ENCODE measurements around the gene PABPC3. TPM values are rescaled to one million over a fixed set of nuclear protein-coding genes. Genes with fewer than 3 reads are reported as not detected.

PABPC3 gene
- total and polyA plus RNA-seq, 2 of the 8 experiments (the other 6 are each of a cell fraction or from before 2014, with no cell fraction given) = 0.18 to 0.48 TPM

DNA sequence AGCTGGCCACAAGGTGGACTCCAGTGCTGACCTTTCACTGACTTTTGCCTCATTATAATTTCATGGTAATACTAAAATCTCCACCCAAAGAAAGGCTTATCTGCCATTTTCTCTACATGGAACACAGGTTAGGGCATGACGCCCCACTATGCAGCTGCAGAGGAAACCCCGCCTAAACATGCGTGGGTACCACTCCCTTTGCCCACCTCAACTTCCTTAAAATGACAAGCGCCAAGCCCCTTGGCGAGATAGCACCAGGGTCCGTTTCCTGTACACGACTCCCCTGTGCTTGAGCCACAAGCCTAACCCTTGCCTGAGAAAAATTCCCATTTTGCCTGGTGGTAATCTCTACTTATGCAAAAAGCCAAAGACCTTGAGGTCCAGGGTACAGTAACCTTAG lies 36.0 kb upstream of the PABPC3 start:
- H3K4me2 ChIP-seq (ENCODE audit: insufficient read depth in 1 of 2, low read depth in 2 of 2, low read length in 2 of 2) = no peak overlapping the region
- H3K14ac ChIP-seq (ENCODE audit: insufficient read length) = no peak overlapping the region
- no peak overlapping the region for H3K4ac ChIP-seq (replicated peaks; ENCODE audit: insufficient read length, low read depth, low read length)
- WGBS, 2 experiments (ENCODE audit: extremely low coverage in 1 of 2, insufficient coverage in 1 of 2, insufficient read length in 1 of 2, insufficient replicate concordance in 2 of 2, low coverage in 1 of 2, low lambda C conversion rate in 2 of 2, missing lambda C conversion rate in 1 of 2) = 93% methylated on average over 7 of the region's 7 CpGs; no CpG with 5 or more reads in 1 of the 2 experiments
- H3K23me2 ChIP-seq (ENCODE audit: low read depth, low read length) = no peaks in the 10 kb centered on the region
- H2BK12ac ChIP-seq (ENCODE audit: low read depth, low read length) = no peak overlapping the region
- no peaks in the 10 kb centered on the region; a peak in 1 of 7 replicates for H3K4me1 ChIP-seq (replicated peaks in 1 of 4; ENCODE audit: control insufficient read depth in 3 of 4, insufficient read depth in 4 of 4, low read length in 3 of 4)
- H3K56ac ChIP-seq (replicated peaks; ENCODE audit: insufficient read length, low read depth, low read length) = no peak overlapping the region
- no peaks in the 10 kb centered on the region for H3K36me3 ChIP-seq (ENCODE audit: control insufficient read depth in 2 of 4, insufficient read depth in 4 of 4, low read length in 3 of 4)
- no peak overlapping the region for H3K4me3 ChIP-seq (ENCODE audit: extremely low read depth in 1 of 4, insufficient read depth in 2 of 4, low read depth in 3 of 4, low read length in 4 of 4)
- no peak overlapping the region for H3K27ac ChIP-seq (ENCODE audit: low read depth, low read length)
- no peak overlapping the region for H2BK120ac ChIP-seq (replicated peaks; ENCODE audit: low read depth, low read length)
- H2AFZ ChIP-seq (ENCODE audit: low read length) = no peak overlapping the region
- no peak for DNase-seq (ENCODE audit: low read depth in 1 of 2, low spot score in 2 of 2)
- no peak overlapping the region for H3K9ac ChIP-seq (replicated peaks in 1 of 4; ENCODE audit: extremely low read depth in 1 of 4, low read depth in 3 of 4, low read length in 3 of 4)
- no peaks in the 10 kb centered on the region for H4K20me1 ChIP-seq (replicated peaks in 1 of 2; ENCODE audit: control insufficient read depth in 1 of 2, insufficient read depth in 2 of 2, low read length in 2 of 2)
- no peak overlapping the region for H2BK15ac ChIP-seq (ENCODE audit: low read length)
- no peak overlapping the region for H4K5ac ChIP-seq (ENCODE audit: insufficient read length, low read depth, low read length)
- POLR2A ChIA-PET (ENCODE audit: partially characterized antibody) = no interaction called here
- H2BK5ac ChIP-seq (ENCODE audit: low read depth, low read length) = no peak overlapping the region
- H2AK5ac ChIP-seq (ENCODE audit: low read depth, low read length) = no peak overlapping the region
- H3K79me2 ChIP-seq (ENCODE audit: control insufficient read depth in 1 of 2, insufficient read depth in 2 of 2, low read length in 2 of 2) = no peaks in the 10 kb centered on the region
- no peaks in the 10 kb centered on the region for H3K27me3 ChIP-seq (replicated peaks in 1 of 4; ENCODE audit: control insufficient read depth in 3 of 4, extremely low read depth in 1 of 4, insufficient read depth in 3 of 4, low read length in 3 of 4)
- H3K79me1 ChIP-seq (ENCODE audit: low read depth, low read length) = no peaks in the 10 kb centered on the region
- H4K8ac ChIP-seq (ENCODE audit: extremely low read depth, insufficient read depth, low read length) = no peak overlapping the region
- H2BK20ac ChIP-seq (ENCODE audit: low read length) = no peak overlapping the region
- CTCF ChIA-PET (ENCODE audit: partially characterized antibody) = interaction anchor here (1.0 to 1.5 kb wide), 5 partner anchors 9 to 52 kb away, joined by 3 to 5 read pairs (median 4); no protein-coding TSS in a partner anchor
- H3K23ac ChIP-seq (ENCODE audit: insufficient read length) = no peak overlapping the region
- H4K91ac ChIP-seq (replicated peaks; ENCODE audit: insufficient read length, low read length) = no peak overlapping the region
- no peak for FAIRE-seq
- peaks cover 2 to 8% of the 10 kb centered on the region in 2 experiments; a peak in 1 of 4 replicates for H3K9me3 ChIP-seq (ENCODE audit: insufficient read depth in 2 of 2, low read depth in 1 of 2, low read length in 1 of 2)
- no peak overlapping the region for H3K18ac ChIP-seq (ENCODE audit: extremely low read depth, low read length)
- TF ChIP-seq NANOG (IDR thresholded peaks at IDR 0.05; ENCODE audit: insufficient read depth, low read depth, low read length, poor library complexity, severe bottlenecking) (no peak), BCL11A (IDR thresholded peaks at IDR 0.05; ENCODE audit: low read depth in 2 of 2, low read length in 2 of 2) (no peak), CEBPB (IDR thresholded peaks at IDR 0.05; ENCODE audit: low read depth, low read length) (no peak), EGR1 (IDR thresholded peaks at IDR 0.05; ENCODE audit: borderline replicate concordance, low read depth, low read length) (no peak), CHD2 (IDR thresholded peaks at IDR 0.05; ENCODE audit: low read length) (no peak), KDM1A (IDR thresholded peaks at IDR 0.05; ENCODE audit: borderline replicate concordance, low read length) (no peak), SP4 (IDR thresholded peaks at IDR 0.05; ENCODE audit: low read length) (no peak)
